HCT116 (cell line): ENCODE results near the gene XPA.

Experiments used
- ATF3 ChIP-seq: IDR thresholded peaks from 2 replicates; pipeline ENCODE4 v1.6.1; 2012
- CEBPB ChIP-seq: IDR thresholded peaks from 2 replicates; pipeline ENCODE4 v1.6.1; 2012; ENCODE audit warnings: low read depth
- CTCF ChIP-seq, 3 experiments: fragments of 200-600 bp in 1 of 3; sonication (generic) in 1 of 3; IDR thresholded peaks in 2 of 3; conservative IDR thresholded peaks in 1 of 3; 2 replicates each; pipeline ENCODE4 v1.5.1; 2012 to 2017; ENCODE audit warnings: low read depth in 2 of 3, low read length in 2 of 3, antibody characterized with exemption in 1 of 3, borderline replicate concordance in 1 of 3, control low read depth in 1 of 3, mild to moderate bottlenecking in 1 of 3, mixed read lengths in 1 of 3, mixed run types in 1 of 3, moderate library complexity in 1 of 3; ENCODE audit not compliant: insufficient read depth in 1 of 3
- EGR1 ChIP-seq: IDR thresholded peaks from 2 replicates; pipeline ENCODE4 v1.6.1; 2012; ENCODE audit warnings: low read depth
- EZH2 ChIP-seq: fragments of 200-600 bp; sonication (generic); IDR thresholded peaks from 2 replicates; pipeline ENCODE4 v1.6.1; 2017; ENCODE audit warnings: antibody characterized with exemption, mixed run types
- EZH2phosphoT487 ChIP-seq: fragments of 200-600 bp; IDR thresholded peaks from 2 replicates; pipeline ENCODE4 v1.6.1; 2018; ENCODE audit warnings: antibody characterized with exemption, borderline replicate concordance
- MAX ChIP-seq: IDR thresholded peaks from 2 replicates; pipeline ENCODE4 v1.6.1; 2012
- POLR2A ChIP-seq: IDR thresholded peaks from 2 replicates; pipeline ENCODE4 v1.7.0; 2011; ENCODE audit warnings: borderline replicate concordance; ENCODE audit not compliant: insufficient read depth, insufficient read length; ENCODE audit errors: extremely low read depth
- POLR2AphosphoS5 ChIP-seq: IDR thresholded peaks from 2 replicates; pipeline ENCODE4 v1.6.1; 2011; ENCODE audit warnings: mild to moderate bottlenecking, low read depth, low read length, moderate library complexity
- REST ChIP-seq: IDR thresholded peaks from 2 replicates; pipeline ENCODE4 v1.6.1; 2012; ENCODE audit warnings: low read depth
- YY1 ChIP-seq: IDR thresholded peaks from 2 replicates; pipeline ENCODE4 v1.6.1; 2011; ENCODE audit warnings: low read length, low read depth, moderate library complexity, mild to moderate bottlenecking; ENCODE audit not compliant: insufficient replicate concordance; ENCODE audit errors: extremely low read depth
- ZFX ChIP-seq: fragments of 450-650 bp; IDR thresholded peaks from 2 replicates; pipeline ENCODE4 v1.6.1; 2017
- ZNF274 ChIP-seq: fragments of 200-500 bp; sonication (Bioruptor generic); IDR thresholded peaks from 2 replicates; pipeline ENCODE4 v1.6.1; 2014; ENCODE audit warnings: mild to moderate bottlenecking, low read depth, low read length, inconsistent platforms

GRCh38 chr9:97723819-97724218, 26.7 kb upstream of the XPA start:
- no peak for TF ChIP-seq CTCF (IDR thresholded peaks at IDR 0.05 in 2 of 3, conservative IDR thresholded peaks at IDR 0.05 in 1 of 3; ENCODE audit: borderline replicate concordance in 1 of 3, insufficient read depth in 1 of 3, low read depth in 2 of 3, low read length in 2 of 3)
- no peak for TF ChIP-seq REST
- TF ChIP-seq EZH2: no peak
- TF ChIP-seq EGR1: no peak
- no peak for TF ChIP-seq POLR2AphosphoS5
- TF ChIP-seq ZFX: no peak
- no peak for TF ChIP-seq YY1
- no peak for TF ChIP-seq EZH2phosphoT487
- TF ChIP-seq CEBPB: no peak
- no peak for TF ChIP-seq POLR2A
- TF ChIP-seq ZNF274: no peak
- no peak for TF ChIP-seq ATF3
- TF ChIP-seq MAX: no peak
